Spleen (tissue), 11 donors: Measurements from ENCODE around the gene TMEM255B. TPM values are rescaled to one million over a fixed set of nuclear protein-coding genes. Genes with fewer than 3 reads are reported as not detected.

Source experiments
- DNase-seq: peaks from one replicate; pipeline ENCODE4 v3.0.0-alpha.2; 2020
- H3K27ac ChIP-seq, 8 donors: fragments of 200-600 bp; sonication (generic) in 7 of 8; 1 replicate in 4 of 8; 2 replicates in 4 of 8; pipeline versions ENCODE4 v1.5.0 to v1.8.0; 2016 to 2021; ENCODE audit warnings: inconsistent platforms in 4 of 8, mild to moderate bottlenecking in 4 of 8, moderate library complexity in 1 of 8
- H3K27me3 ChIP-seq, 7 donors: fragments of 200-600 bp; sonication (generic) in 6 of 7; replicated peaks in 1 of 7; 1 replicate in 4 of 7; 2 replicates in 3 of 7; pipeline versions ENCODE4 v1.5.0 to v1.8.0; 2016 to 2021; ENCODE audit warnings: inconsistent platforms in 3 of 7, mild to moderate bottlenecking in 1 of 7
- H3K36me3 ChIP-seq, 6 donors: fragments of 200-600 bp; sonication (generic) in 5 of 6; 1 replicate in 4 of 6; 2 replicates in 2 of 6; pipeline versions ENCODE4 v1.5.0 to v1.8.0; 2016 to 2021; ENCODE audit warnings: inconsistent platforms in 2 of 6
- H3K4me1 ChIP-seq, 6 donors: fragments of 200-600 bp; sonication (generic) in 5 of 6; 1 replicate in 3 of 6; 2 replicates in 3 of 6; pipeline versions ENCODE4 v1.5.0 to v1.8.0; 2016 to 2021; ENCODE audit warnings: inconsistent platforms in 3 of 6
- H3K4me3 ChIP-seq, 8 donors: fragments of 200-600 bp; sonication (generic) in 7 of 8; 1 replicate in 4 of 8; 2 replicates in 4 of 8; pipeline versions ENCODE4 v1.5.0 to v1.8.0; 2016 to 2021; ENCODE audit warnings: inconsistent platforms in 4 of 8, mild to moderate bottlenecking in 4 of 8, moderate library complexity in 2 of 8
- H3K9me3 ChIP-seq, 8 donors: fragments of 200-600 bp; sonication (generic) in 7 of 8; 1 replicate in 4 of 8; 2 replicates in 4 of 8; pipeline versions ENCODE4 v1.5.0 to v1.8.0; 2016 to 2021; ENCODE audit warnings: inconsistent platforms in 4 of 8
- POLR2A ChIP-seq, 3 donors: fragments of 450-650 bp; IDR thresholded peaks; one replicate each; pipeline ENCODE4 v1.5.1; 2017; ENCODE audit warnings: antibody characterized with exemption in 3 of 3, mild to moderate bottlenecking in 1 of 3
- POLR2AphosphoS5 ChIP-seq, 3 donors: sonication (generic); formaldehyde crosslinking; IDR thresholded peaks; one replicate each; pipeline ENCODE4 v1.5.1; 2017; ENCODE audit warnings: antibody characterized with exemption in 3 of 3
- WGBS, 5 donors: extraction: QIAGEN DNeasy Blood & Tissue Kit in 3 of 5; methylation state at CpG; one replicate each; pipeline versions ENCODE4 v1.1.5 to v1.1.7; 2013 to 2018; 5-methylcytosine and 5-hydroxymethylcytosine counted together
- intact Hi-C: fragments of 100-400 bp; cut with DNase I; formaldehyde crosslinking; loops from one replicate; pipeline ENCODE4 v1.15.0; 2023; ENCODE audit warnings: low total_unique reads
- polyA plus RNA-seq, 3 donors: library from polyadenylated mRNA; stranded (reverse); fragments of 200-250 nt; gene quantifications; one replicate each; pipeline ENCODE4 v1.2.1, GENCODE V29; 2013
- total RNA-seq, 7 donors: library from RNA; depleted of rRNA in 3 of 7; stranded (reverse); fragments of >200 nt in 3 of 7; fragmentation: NEBNext Ultra II Directional in 4 of 7; extraction: Animal tissue kit (Norgen Biotek cat#: 25700) in 4 of 7; gene quantifications; one replicate each; pipeline versions ENCODE4 v1.1.0 to v1.2.1, GENCODE V29; 2016 to 2021
- TF ChIP-seq, protein P1 (sequence below), 11 experiments: fragments of 200-600 bp in 7 of 11; fragments of 450-650 bp in 4 of 11; sonication (generic) in 4 of 11; IDR thresholded peaks in 8 of 11; conservative IDR thresholded peaks in 3 of 11; 1 replicate in 7 of 11; 2 replicates in 4 of 11; pipeline versions ENCODE4 v1.4.0 to v1.8.0; 2016 to 2021; ENCODE audit warnings: antibody characterized with exemption in 11 of 11, inconsistent platforms in 4 of 11, mild to moderate bottlenecking in 1 of 11
- donor health status: healthy with polysubstance abuse.
- donor health status: DM: no; HTN: no; CAD: no; lungs with moderate emphysema.
- donor health status: DM: no; HTN: no; CAD: no.
- donor health status: Bipolar disorder and iron deficiency.
- donor health status: healthy.
- donor health status: DM: no; HTN: no; CAD: no.
- donor health status: DM: yes; HTN: yes; CAD: no.

The TMEM255B gene
- total and polyA plus RNA-seq, 10 donors: 5.7 to 26.9 (median 12.3) TPM

DNA sequence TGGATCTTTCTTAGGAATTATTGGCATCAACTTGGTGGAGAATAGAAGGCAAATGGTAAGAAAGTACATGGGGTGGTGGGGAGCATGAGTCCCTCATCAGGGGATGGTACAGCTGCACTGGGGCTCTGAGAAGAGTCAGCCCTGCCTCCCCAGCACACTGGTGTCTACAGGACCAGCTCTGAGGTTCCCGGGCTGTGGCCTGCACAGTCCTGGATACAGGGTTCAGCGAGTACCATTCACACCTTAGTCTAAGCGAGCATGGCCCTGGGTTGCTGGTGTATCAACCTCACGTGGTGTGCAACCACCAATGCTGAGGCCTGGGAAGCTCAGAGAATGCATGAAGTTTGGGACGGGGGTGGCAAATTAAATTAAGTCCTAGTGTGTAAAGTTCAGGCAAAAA, 10.1 kb downstream of the TMEM255B start:
- no peak for TF ChIP-seq POLR2AphosphoS5 (IDR thresholded peaks at IDR 0.05)
- TF ChIP-seq POLR2A (IDR thresholded peaks at IDR 0.05): no peak
- TF ChIP-seq, protein P1, sequence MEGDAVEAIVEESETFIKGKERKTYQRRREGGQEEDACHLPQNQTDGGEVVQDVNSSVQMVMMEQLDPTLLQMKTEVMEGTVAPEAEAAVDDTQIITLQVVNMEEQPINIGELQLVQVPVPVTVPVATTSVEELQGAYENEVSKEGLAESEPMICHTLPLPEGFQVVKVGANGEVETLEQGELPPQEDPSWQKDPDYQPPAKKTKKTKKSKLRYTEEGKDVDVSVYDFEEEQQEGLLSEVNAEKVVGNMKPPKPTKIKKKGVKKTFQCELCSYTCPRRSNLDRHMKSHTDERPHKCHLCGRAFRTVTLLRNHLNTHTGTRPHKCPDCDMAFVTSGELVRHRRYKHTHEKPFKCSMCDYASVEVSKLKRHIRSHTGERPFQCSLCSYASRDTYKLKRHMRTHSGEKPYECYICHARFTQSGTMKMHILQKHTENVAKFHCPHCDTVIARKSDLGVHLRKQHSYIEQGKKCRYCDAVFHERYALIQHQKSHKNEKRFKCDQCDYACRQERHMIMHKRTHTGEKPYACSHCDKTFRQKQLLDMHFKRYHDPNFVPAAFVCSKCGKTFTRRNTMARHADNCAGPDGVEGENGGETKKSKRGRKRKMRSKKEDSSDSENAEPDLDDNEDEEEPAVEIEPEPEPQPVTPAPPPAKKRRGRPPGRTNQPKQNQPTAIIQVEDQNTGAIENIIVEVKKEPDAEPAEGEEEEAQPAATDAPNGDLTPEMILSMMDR (IDR thresholded peaks at IDR 0.05 in 8 of 11, conservative IDR thresholded peaks at IDR 0.05 in 3 of 11): no peak
- Histone ChIP-seq H3K36me3 (peaks cover 0 to 26% (median 0%) of the 10 kb centered on the region in 6 donors), H3K9me3 (peaks cover 0 to 10% (median 0%) of the 10 kb centered on the region in 8 donors), H3K27ac (no peak overlapping the region), H3K4me3 (no peak overlapping the region), H3K4me1 (peaks cover 0 to 3% (median 0%) of the 10 kb centered on the region in 6 donors), H3K27me3 (peaks cover 0 to 14% (median 0%) of the 10 kb centered on the region in 7 donors)
- WGBS, 5 donors: 89 to 95% (median 93%) methylated on average over 5 of the region's 5 CpGs
- peak; percentile 58 for DNase-seq
- intact Hi-C loops: no loop called here

DNA sequence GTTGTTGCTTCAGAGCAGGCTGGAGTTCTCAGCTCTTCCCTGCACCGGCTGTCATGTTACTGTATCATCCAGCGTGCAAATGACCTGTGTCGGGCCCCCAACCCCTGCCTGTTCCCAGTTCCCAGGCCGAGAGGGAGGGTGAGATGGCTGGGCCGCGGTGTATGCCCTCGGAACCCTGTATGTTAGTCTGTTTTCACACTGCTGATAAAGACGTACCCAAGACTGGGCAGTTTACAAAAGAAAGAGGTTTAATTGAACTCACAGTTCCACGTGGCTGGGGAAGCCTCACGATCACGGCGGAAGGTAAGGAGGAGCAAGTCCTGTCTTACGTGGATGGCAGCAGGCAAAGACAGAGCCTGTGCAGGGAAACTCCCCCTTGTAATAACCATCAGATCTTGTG, 10.9 kb downstream of the TMEM255B start:
- TF ChIP-seq POLR2AphosphoS5 (IDR thresholded peaks at IDR 0.05) (no peak), POLR2A (IDR thresholded peaks at IDR 0.05) (no peak)
- TF ChIP-seq, protein P1 (IDR thresholded peaks at IDR 0.05 in 8 of 11, conservative IDR thresholded peaks at IDR 0.05 in 3 of 11): no peak
- H3K4me1 ChIP-seq: peaks cover 0 to 3% (median 0%) of the 10 kb centered on the region in 6 donors
- peaks cover 0 to 7% (median 0%) of the 10 kb centered on the region in 7 donors for H3K27me3 ChIP-seq
- 86 to 92% (median 89%) methylated on average over 13 of the region's 13 CpGs for whole genome bisulfite sequencing, 5 donors
- H3K36me3 ChIP-seq: peaks cover 0 to 26% (median 0%) of the 10 kb centered on the region in 6 donors
- intact Hi-C loops: no loop called here
- peaks cover 0 to 10% (median 0%) of the 10 kb centered on the region in 8 donors for H3K9me3 ChIP-seq
- peak; percentile 51 for DNase-seq
- no peak overlapping the region for H3K27ac ChIP-seq
- H3K4me3 ChIP-seq: no peak overlapping the region

DNA sequence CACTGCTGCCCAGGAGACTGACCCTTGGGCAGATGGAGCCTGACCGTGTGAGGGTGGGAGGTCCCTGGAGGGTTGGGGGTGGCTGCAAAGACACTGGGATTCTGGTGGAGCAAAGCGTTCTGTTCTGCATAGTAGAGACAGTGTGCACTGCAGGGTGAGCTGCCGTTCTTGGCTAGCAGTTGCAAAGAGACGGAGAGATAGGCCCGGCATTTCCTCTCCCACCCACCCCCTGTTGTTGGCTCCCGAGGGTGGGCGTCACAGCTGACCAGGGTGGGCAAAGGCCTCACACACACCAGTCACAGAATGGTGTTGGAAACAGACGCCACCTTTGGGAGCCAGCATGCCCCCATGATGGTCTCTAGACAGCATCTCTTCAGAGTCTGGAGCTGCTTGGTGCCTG, 11.4 kb downstream of the TMEM255B start:
- peaks cover 0 to 2% (median 0%) of the 10 kb centered on the region in 6 donors for H3K4me1 ChIP-seq
- intact Hi-C loops: no loop called here
- no peak overlapping the region for H3K4me3 ChIP-seq
- no peak for TF ChIP-seq POLR2AphosphoS5 (IDR thresholded peaks at IDR 0.05)
- TF ChIP-seq, protein P1 (IDR thresholded peaks at IDR 0.05 in 8 of 11, conservative IDR thresholded peaks at IDR 0.05 in 3 of 11): no peak
- TF ChIP-seq POLR2A (IDR thresholded peaks at IDR 0.05): no peak
- H3K27me3 ChIP-seq: peaks cover 0 to 11% (median 0%) of the 10 kb centered on the region in 7 donors
- 83 to 92% (median 87%) methylated on average over 8 of the region's 8 CpGs for WGBS, 5 donors
- peaks cover 0 to 26% (median 0%) of the 10 kb centered on the region in 6 donors for H3K36me3 ChIP-seq
- peak; percentile 46 for DNase-seq
- H3K9me3 ChIP-seq: peaks cover 0 to 10% (median 0%) of the 10 kb centered on the region in 8 donors
- H3K27ac ChIP-seq: no peak overlapping the region

GRCh38 chr13:113770937-113771336, 11.9 kb downstream of the TMEM255B start:
- 94 to 97% (median 96%) methylated on average over 5 of the region's 5 CpGs for WGBS, 5 donors
- Histone ChIP-seq H3K27ac (no peak overlapping the region), H3K4me3 (no peak overlapping the region), H3K9me3 (peaks cover 0 to 10% (median 0%) of the 10 kb centered on the region in 8 donors), H3K36me3 (peaks cover 0 to 26% (median 0%) of the 10 kb centered on the region in 6 donors), H3K27me3 (peaks cover 0 to 12% (median 0%) of the 10 kb centered on the region in 7 donors), H3K4me1 (no peaks in the 10 kb centered on the region)
- TF ChIP-seq, protein P1 (IDR thresholded peaks at IDR 0.05 in 8 of 11, conservative IDR thresholded peaks at IDR 0.05 in 3 of 11): no peak
- TF ChIP-seq POLR2AphosphoS5 (IDR thresholded peaks at IDR 0.05): no peak
- no peak for TF ChIP-seq POLR2A (IDR thresholded peaks at IDR 0.05)
- DNase-seq: no peak
- intact Hi-C loops: no loop called here
